ENCODE results near the gene SDK1.

The SDK1 gene

DNA sequence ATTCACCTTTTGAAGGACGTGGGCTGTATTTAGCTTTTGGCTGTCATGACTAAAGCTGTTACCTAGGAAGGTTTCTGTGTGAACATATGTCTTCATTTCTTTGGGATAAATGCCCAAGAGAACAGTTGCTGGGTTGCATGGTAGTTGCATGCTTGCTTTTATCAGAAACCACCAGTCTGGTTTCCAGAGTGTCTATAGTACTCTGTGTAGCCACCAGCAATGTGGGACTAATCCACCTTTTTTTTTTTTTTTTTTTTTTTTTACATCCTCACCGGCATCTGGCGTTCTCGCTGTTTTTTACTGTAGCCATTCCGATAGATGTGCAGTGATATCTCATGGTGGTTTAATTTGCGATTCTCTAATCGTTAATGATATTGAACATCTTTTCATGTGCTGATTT, 297.8 kb downstream of the SDK1 start:
- no peak for DNase-seq

DNA sequence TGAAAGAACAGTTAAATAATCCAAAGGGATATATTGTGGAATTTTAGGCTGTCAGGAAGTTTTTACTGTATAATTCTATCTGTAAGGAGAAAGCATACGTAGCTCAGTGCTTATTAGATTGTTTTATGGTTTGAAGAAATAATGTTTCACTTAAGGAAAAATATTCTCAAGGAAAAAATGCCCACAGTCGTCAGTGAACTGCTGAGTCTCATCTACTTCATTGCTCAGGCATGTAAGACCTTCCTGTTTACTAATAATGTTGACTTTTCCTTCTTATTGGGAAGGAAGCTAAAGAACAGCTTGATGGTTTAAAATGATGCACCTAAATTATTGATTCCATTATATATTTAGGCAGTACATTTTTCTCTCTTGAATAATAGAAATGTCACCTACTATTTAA, 304.2 kb downstream of the SDK1 start:
- no peak for DNase-seq

DNA sequence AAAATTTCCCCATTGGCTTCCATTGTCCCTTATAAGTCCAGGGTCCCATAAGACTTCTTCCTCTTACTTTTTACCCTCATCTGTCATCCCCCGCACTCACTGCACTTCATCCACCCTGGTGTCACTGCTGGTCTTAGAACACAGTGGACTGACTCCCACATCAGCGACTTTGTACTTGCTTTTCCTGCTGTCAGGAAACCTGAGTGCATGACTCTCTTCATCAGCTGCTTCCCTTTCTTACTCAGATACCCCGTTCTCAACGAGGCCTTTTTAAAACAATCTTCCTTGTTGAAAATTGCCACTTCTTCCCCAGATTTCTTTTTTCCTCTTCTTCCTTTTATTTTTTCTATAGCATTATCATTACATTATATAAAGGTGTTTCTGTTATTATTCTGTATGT, 305.4 kb downstream of the SDK1 start:
- DNase-seq = no peak

DNA sequence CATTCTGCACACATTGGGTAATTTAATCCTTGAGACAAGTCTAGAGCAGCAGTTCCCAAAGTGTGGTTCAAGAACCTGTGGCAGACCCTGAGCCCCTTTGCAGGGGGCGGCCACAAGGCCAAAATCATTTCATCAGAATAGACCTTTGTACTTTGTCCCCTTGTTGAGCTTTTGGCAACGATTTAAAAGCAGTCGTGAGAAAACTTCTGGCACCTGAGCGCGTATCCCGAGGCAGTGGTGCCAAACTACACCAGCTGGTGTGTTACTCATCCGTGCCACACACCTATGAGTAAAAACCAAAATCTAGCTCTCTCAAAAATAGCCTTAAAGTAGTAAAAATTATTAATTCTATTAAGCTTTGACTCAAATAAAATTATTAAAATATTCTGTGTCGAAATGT, 306.8 kb downstream of the SDK1 start:
- DNase-seq = no peak

DNA sequence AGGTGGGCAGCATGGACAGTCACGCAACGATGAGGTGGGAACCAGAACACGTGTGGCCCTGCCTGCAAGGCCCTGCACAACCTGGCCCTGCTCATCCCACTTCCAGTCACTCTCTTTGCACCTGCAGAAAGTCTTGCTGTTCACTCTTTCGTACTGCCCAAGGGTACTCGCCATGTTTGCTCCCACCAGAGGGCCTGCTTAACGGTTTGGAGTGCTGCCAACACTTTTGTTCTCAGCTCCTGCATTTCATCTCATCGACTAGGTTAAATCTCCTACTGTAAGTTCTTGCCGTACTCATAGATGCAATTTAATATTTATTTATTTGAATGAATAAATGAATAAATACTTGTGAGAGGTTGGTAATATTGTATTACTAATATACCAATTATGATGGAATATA, 315.3 kb downstream of the SDK1 start:
- peak; percentile 4 for DNase-seq

DNA sequence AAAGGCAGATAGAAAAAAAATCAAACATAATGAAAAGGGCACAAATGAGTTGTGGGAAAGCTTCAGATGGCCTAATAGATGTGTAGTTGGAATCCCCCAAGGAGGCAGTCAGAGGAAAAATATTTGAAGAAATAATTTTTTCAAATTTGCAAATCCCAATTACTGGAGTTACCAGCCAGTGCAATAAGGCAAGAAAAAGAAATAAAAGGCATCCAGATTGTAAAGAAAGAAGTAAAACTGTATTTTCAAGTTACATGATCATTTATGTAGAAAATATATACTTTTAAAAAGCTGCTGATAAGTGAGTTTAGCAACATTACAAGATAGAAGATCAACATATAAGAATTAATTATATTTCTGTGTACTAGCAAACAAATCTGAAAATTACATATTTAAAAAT, 329.0 kb downstream of the SDK1 start:
- no peak for DNase-seq

DNA sequence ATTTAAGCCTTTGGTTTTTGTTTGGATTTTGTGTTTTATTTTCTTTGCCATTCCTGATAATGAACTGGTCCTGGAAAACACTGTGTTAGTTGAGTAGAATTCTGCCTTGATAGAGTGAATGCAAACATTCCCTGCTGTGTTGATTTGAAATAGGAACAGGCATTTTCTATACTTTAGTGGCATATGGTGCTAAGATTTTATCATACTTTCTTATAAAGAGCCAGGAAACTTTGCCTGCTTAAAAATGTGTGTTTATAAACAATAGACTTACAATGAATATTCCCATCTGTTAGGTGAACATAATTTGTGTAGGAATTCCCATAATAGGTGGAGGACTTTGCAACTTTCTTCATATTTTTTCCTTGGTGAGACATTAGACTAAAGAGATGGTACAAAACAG, 333.3 kb downstream of the SDK1 start:
- no peak for DNase-seq

DNA sequence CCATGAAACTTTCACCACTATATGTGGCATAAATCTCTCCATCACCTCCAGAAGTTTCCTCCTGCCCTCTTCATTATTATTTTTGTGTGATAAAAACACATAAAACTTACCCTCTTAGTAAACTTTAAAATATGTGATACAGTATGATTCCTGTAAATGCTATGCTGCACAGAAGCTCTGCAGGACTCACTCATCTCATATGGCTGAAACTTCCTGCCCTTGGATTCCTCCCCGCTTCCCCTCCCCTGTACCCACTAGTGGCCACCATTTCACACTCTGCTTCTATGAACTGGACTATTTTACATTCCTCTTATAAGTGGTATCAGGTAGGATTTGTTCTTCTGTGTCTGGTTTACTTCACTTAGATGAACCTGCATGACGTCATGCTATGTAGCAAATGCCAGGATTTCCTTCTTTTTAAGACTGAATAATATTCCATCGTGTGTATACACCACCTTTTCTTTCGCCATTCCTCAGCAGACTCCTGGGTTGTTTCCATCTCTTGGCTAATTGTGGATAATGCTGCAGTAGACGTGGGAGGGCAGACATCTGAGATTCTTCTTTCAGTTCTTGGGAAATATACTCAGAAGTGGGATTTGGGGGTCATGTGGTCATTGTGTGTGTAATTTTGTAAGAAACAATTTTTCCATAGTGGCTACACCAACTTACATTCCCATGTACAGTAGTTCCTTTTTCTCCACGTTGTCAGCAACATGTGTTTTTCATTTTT, 335.2 kb downstream of the SDK1 start:
- no peak for DNase-seq

DNA sequence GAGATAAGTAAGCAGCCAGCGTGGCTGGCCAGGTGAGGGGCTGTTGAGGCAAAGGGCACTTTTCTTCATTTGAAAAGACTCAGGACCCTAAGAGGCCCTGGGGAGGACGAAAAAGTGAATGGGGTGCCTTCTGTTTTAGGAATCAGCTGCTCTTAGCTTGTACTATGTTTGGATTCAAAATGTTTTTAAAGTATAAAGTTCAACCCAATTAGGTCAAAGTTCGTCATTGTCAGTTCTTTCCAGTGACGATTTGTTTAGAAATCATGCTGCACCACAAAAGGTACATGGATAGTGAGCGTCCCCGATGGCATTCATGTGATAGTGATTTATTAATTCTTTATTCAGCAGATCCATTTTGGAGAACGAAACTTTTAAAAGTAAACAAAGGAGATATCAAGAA, 338.2 kb downstream of the SDK1 start:
- no peak for DNase-seq

DNA sequence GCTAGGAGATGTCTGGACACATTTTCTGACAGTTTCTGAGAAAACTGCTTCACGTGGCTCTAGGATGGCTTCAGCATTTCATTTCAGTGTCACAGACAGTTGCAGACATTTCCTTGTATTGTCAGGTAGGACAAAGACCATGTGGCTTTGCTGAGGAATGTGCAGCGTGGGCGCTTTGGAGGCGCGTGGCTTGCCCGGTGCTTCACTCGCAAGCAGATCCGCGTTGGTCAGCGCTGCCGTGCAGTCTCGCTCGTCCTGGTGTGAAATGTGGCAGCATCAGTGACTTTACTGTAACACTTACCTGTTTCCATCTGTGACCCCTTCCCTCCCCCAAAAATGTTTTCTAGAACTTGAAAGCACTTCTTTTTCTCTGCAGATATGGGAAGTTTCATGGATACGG, 340.5 kb downstream of the SDK1 start:
- DNase-seq = no peak

DNA sequence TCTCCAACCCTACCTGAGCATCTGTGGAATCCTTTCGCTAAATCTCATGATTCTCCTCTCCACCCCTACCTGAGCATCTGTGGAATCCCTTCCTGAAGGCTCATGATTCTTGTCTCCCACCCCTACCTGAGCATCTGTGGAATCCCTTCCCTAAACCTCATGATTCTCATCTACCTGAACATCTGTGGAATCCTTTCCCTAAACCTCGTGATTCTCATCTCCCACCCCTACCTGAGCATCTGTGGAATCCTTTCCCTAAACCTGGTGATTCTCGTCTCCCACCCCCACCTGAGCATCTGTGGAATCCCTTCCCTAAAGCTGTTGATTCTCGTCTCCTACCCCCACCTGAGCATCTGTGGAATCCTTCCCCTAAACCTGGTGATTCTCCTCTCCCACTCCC, 342.0 kb downstream of the SDK1 start:
- DNase-seq = no peak

DNA sequence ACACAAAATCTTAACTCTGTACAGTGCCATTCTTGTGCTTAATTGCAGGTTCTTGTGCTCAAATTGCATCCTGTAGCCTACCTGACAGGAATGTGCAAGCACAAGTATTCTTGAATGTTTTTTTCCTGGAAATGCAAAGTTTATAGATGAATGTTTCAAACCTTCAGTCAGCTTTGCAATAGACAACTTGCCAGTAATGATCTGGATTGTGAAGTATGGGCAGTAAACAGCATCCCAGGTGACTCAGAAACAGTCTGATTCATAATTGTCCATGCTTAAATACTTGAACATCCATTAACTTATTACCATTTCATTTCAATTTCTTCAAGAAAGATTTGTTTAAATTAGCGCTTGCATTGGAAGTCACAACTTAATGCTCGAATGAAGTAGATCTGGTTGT, 347.2 kb downstream of the SDK1 start:
- no peak for DNase-seq

DNA sequence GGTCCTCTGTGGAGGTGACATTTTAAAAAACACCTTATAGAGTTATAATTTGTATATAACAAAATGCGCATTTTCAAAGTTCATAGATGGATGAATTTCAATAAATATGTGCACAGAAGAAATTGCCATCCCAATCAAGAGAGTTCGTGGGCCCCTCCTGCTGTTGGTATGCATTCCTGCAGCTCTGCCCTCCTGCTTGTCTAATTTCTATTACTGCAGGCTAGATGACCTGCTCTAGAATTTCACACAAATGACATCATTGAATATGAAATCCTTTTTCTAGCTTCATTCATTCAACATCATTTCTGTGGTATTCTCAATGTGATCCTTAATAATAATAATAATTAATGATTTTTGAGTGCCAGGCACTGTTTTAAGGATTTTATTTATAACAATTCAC, 348.2 kb downstream of the SDK1 start:
- DNase-seq = peak; percentile 5

DNA sequence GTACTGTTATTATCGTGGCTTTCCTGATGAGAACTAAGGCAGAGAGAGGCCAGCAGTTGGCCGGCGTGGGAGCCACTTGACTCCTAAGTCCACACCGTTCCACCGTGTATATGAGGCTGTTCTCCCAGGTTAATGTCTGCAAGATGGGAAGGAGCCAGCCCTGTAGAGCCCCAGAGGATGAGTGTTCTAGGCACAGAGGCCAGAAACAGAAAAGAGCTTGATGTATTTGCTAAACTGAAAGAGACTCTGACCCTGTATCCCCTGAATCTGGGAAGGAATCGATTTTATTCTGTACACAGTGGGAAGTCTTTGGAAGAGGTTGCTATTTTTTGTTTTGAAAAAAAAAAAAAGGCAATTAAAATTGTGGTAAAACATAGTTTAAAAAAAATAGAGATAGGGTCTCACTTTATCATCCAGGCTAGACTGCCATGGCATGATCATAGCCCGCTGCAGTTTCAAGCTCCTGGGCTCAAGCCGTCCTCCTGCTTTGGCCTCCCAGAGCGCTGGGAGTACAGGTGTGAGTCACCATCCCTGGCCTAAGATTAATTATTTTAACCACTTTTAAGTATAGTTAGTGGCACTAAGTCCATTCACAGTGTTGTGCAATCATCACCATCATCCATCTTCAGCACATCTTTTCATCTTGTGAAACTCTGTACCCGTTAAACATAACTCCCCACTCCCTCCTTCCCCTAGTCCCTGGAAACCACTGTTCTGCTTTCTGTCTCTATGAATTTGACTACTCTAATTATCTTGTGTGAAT, 348.8 kb downstream of the SDK1 start:
- no peak for DNase-seq

DNA sequence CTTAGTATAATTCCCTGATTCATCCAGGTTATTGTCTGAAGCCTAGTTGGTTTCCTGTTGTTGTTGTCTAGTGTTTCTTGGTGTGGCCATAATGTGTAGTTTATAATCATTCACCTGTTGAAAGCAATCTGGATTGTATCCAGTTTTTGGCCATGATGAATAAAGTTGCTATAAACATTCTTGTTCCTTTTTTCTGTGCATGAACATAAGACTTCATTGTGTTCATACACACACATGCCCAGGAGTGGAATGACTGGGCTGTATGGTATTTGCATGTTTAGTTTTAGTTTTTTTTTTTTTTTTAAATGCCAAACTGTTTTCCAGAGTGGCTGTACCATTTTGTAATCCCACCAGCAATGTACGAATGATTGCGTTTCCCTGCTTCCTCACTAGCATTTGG, 349.8 kb downstream of the SDK1 start:
- DNase-seq = no peak

DNA sequence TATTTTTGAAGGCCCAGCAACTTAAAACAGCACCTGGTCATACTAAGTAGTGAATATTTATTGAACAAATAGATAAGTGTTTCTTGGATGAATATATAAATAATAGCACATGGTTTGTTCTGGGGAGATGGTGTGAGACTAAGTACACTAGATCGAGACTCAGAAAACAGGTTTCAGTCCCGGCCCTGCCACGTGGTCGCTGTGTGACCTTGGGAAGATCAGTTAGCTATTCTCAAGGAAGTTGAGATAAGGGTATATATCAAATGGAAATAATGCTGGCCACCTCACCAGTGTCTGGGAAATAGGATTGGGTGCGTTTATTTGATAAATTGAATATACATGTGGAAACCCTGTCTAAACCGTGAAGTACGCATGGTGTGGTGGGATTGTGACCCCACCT, 354.6 kb downstream of the SDK1 start:
- DNase-seq = peak; percentile 36

DNA sequence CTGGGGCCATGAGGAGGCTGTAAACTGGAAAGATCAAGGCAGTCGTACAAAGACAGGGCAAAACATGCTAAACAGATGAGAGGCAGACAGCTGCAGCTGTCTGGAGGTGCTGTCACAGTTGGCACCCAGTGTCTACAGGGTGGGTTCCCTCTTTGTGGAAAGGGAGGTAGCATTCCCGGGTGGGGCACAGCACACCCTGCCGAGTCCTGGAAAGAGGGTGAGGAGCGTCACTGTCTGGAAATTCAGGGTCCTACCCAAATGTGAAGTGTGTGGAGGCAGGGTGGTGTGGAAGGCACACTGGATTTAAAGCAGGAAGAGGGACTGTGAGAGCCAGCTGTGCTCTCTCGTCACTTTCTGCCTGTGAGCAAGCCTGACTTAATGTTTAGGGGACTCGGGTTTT, 356.2 kb downstream of the SDK1 start:
- no peak for DNase-seq

DNA sequence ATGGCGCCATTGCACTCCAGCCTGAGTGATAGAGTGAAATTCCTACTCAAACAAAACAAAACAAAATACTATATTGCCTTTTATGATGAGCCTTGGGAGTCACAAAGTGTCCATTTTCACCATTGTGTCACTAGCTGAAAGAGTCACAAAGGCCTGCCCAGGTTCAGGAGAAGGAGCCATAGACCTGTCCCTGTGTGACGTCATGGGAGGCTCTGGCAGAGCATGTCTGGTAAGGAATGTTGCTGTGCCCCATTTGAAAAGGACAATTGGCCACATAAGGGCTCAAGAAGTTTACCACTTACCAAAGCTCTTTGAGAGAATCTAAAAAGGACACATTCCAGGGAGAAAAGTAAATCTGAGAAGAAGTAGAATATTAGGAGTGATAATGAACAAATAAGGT, 367.7 kb downstream of the SDK1 start:
- DNase-seq = no peak

DNA sequence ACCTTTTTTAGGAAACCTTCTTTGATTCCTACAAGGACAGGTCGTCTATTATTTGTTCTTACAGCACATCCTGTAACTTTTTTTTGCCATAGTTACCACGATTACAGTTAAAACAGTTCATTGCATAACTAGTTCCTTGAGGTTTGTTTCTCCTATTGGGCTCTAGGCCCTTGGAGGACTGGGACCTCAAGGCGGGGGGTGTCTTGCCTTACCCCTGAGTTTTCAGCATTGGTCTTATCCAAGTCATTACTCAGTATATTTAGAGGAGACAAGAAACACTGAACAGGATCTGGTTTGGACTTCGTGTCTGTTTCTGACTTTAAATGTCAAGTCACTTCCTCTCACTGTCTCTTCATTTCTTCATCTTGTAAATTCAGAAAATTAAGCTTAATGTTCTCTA, 369.8 kb downstream of the SDK1 start:
- DNase-seq = no peak

DNA sequence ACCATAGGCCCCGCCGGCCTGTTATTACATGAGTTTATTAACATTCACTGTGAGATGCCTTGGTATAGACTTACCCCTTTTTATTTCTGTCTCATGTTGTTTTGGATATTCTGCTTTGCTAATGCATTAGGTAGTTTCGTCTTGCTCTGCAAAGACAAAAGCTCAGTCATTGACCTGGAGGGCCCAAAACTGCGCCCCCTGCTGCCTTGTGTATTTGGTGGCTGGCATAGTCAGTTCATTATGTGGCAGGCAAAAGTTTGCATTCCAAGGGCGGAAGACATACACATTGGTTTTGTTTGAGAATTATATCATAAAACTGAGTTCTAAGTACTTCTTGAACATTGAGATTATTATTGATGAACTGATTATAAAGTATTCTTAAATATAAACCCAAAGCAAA, 372.5 kb downstream of the SDK1 start:
- DNase-seq = peak; percentile 53

DNA sequence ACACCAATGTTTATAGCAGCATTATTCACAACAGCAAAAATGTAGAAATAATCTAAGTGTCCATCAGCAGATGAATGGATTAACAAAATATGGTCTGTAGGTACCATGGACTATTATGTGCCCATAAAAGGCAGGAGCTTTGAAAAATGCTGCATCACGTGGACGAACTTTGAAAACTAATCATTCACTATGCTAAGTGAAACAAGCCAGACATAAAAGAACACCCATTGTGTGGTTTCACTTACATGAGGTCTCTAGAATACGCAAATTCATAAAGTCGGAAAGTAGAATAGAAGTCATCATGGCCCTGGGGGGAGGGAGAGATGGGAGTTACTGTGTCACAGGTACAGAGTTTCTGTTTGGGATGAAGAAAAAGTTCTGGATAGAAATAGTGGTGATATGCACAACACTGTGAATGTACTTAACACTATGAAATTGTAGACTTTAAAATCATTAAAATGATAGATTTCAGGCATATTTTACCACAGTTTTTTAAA, 377.3 kb downstream of the SDK1 start:
- no peak for DNase-seq

DNA sequence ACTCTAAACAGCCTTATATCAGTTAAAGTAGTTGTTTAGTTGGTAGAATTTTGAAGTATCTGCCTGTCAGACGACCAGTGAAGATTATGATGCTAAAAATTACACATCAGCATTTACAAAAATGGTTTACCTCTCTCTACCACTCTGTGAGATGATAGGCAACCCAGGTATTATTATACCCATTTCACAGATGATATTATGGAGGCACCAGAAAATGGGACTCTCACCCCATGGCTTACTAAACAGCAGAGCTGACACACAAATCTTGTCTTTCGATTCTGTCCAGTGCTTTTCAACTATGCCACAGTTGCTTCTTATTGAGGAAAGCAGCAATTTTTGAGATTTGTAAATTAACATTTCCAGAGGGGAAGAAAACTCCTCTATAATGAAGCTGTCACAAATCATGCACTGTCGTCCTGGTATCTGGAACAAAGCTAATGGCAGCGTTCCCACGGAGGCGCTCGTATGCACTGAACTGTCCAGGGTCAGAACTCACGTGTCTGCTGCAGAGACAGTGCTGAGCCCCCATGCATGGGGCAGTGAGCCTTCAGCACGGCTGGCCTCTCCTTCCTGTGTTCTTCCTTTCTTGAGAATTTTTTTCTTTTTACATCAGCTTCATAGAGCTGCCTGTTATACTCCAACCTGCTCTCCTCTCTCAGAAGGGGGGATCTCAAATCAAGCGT, 381.1 kb downstream of the SDK1 start:
- DNase-seq = no peak

DNA sequence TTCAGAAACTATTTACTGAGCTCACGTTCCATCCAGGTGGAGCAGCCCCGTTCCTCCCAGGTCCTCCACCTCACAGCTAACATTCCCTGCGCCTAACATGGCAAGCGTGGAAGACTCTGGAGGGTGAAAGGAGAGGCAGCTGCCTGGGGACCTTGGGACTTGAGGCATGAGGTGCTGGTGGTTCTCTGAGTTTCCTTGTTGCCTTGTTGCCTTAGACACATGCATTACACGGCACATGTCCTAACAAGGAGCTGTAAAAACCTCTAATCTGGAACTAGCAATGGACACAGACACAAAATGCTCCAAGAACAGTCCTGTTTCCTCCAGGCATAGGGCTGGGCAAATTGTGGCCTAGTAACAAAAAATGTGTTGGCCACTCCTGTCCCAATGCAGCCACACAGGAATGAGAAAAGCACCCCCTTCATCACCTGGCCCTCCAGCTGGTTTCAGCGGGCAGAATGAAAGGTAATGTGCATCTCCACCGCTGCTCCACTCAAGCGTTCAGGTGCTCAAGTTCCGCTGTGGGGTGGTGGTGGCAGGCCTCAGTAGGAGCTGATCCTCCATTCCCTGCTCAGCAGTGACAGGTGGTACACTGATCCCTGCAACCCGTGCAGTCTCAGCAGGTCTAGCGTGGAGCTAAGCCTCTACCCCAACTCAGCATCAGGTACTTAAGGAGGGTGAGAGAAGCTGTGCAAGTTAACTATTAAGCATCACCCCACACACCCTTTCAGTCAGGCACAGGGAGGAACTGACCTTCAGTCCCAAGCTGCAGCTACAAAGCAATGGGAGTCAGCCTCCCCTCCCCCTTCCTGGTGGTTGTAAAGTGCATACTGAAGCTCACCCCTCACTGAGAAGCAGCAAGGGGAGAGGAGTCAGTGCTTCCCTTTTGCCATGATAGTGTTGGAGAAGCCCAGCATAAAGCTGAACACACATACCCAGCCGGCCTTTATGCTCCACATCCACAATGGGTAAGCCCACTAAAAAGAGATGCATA, 382.8 kb downstream of the SDK1 start:
- DNase-seq = no peak
